Islet of Langerhans (tissue), 1 donor: ENCODE data around the gene FRK.

Experiments
- FAIRE-seq: peaks from one replicate; lab custom pipeline; 2011; peaks lifted over from hg19 to GRCh38; lab: Jason Lieb, UNC

Gene FRK

GRCh38 chr6:115885636-115886366 is 174.9 kb downstream of the FRK start:
- FAIRE-seq, result no peak

GRCh38 chr6:115882771-115883170 is 177.9 kb downstream of the FRK start:
- FAIRE-seq, result no peak

- FAIRE-seq, result no peak
These were observed 178.5 kb downstream of the FRK start for GRCh38 chr6:115882174-115882573.
